Esophagus squamous epithelium (tissue), 4 donors: ENCODE results near the gene SLC9A9.

ENCODE experiments used
- CTCF ChIP-seq, 6 experiments: fragments of 450-650 bp in 4 of 6; fragments of 200-600 bp in 2 of 6; sonication (generic) in 2 of 6; IDR thresholded peaks; one replicate each; pipeline ENCODE4 v1.5.1; 2016 to 2019; ENCODE audit warnings: antibody characterized with exemption in 6 of 6, mild to moderate bottlenecking in 4 of 6, moderate library complexity in 4 of 6
- POLR2A ChIP-seq, 4 donors: fragments of 450-650 bp; IDR thresholded peaks; one replicate each; pipeline ENCODE4 v1.6.1; 2017; ENCODE audit warnings: antibody characterized with exemption in 4 of 4, mild to moderate bottlenecking in 4 of 4, moderate library complexity in 3 of 4

DNA sequence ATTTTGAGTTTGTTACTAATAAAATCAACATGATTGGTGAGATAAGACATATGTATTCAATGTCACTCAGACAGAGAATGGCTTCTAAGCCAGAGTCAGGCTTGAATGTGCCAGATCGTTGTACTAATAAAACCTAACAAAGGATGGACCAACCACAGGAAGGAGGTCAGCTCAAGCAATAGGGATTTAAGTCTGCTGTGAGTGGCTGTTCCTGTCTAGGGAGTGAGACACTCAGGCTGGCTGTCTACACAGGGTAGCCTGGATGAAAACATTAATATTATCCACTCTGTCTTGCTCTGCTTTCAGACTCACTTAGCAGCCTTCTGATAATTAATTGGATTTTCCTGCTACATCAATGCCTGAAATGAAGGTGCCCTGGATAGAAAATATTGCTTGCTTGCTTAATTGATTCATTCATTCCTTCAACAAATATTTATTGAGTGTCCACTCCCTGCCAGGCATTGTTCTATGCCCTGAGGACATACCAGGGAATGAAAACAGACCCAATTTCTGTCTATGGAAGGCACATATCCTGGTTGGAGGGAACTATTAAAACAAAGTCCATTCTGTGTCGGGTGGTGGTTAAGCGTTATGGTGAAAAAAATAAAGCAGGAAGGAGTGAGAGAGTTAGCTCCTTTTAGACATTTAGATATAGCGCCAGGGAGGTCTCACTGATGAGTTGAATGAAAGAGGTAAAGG, 489.3 kb downstream of the SLC9A9 start:
- TF ChIP-seq CTCF (IDR thresholded peaks at IDR 0.05): no peak
- no peak for TF ChIP-seq POLR2A (IDR thresholded peaks at IDR 0.05)
